ENCODE measurements around the gene FAM120A.

Gene FAM120A

GRCh38 chr9:93572636-93573515, 121.4 kb downstream of the FAM120A start:
- Histone ChIP-seq H3K27me3 (ENCODE audit: insufficient read depth, low read depth, severe bottlenecking) (no peaks in the 10 kb centered on the region), H3K4me3 (ENCODE audit: low read depth, low read length) (no peak overlapping the region), H3K36me3 (no peaks in the 10 kb centered on the region), H3K27ac (no peak overlapping the region), H3K9me3 (ENCODE audit: severe bottlenecking) (peaks cover 3% of the 10 kb centered on the region)
- no peak for TF ChIP-seq CTCF (IDR thresholded peaks at IDR 0.05; ENCODE audit: low read depth, low read length)
- no peak for DNase-seq

GRCh38 chr9:93573516-93573828, 122.0 kb downstream of the FAM120A start:
- TF ChIP-seq CTCF (IDR thresholded peaks at IDR 0.05; ENCODE audit: low read depth, low read length): no peak
- no peak overlapping the region for H3K4me3 ChIP-seq (ENCODE audit: low read depth, low read length)

GRCh38 chr9:93574091-93574899, 122.8 kb downstream of the FAM120A start:
- no peak overlapping the region for H3K27ac ChIP-seq
- H3K4me3 ChIP-seq (ENCODE audit: low read depth, low read length): no peak overlapping the region
- no peaks in the 10 kb centered on the region for H3K27me3 ChIP-seq (ENCODE audit: insufficient read depth, low read depth, severe bottlenecking)
- no peak for DNase-seq
- H3K9me3 ChIP-seq (ENCODE audit: severe bottlenecking): peaks cover 3% of the 10 kb centered on the region
- no peaks in the 10 kb centered on the region for H3K36me3 ChIP-seq
- TF ChIP-seq CTCF (IDR thresholded peaks at IDR 0.05; ENCODE audit: low read depth, low read length): no peak

More at GRCh38 chr9:93573516-93573828, 122.0 kb downstream of the FAM120A start:
- H3K27ac ChIP-seq: no peak overlapping the region
- no peaks in the 10 kb centered on the region for H3K36me3 ChIP-seq
- H3K27me3 ChIP-seq (ENCODE audit: insufficient read depth, low read depth, severe bottlenecking): no peaks in the 10 kb centered on the region
- DNase-seq: no peak
- H3K9me3 ChIP-seq (ENCODE audit: severe bottlenecking): peaks cover 3% of the 10 kb centered on the region

GRCh38 chr9:93574900-93575795, 123.7 kb downstream of the FAM120A start:
- DNase-seq: no peak
- H3K27me3 ChIP-seq (ENCODE audit: insufficient read depth, low read depth, severe bottlenecking): no peaks in the 10 kb centered on the region
- H3K36me3 ChIP-seq: no peaks in the 10 kb centered on the region; the same call in 1 of the 2 replicates
- H3K27ac ChIP-seq: peak overlapping the region; percentile 82
- no peak for TF ChIP-seq CTCF (IDR thresholded peaks at IDR 0.05; ENCODE audit: low read depth, low read length)
- peaks cover 3% of the 10 kb centered on the region for H3K9me3 ChIP-seq (ENCODE audit: severe bottlenecking)
- peak overlapping the region; percentile 62 for H3K4me3 ChIP-seq (ENCODE audit: low read depth, low read length)

- Histone ChIP-seq H3K27me3 (ENCODE audit: insufficient read depth, low read depth, severe bottlenecking) (no peaks in the 10 kb centered on the region), H3K9me3 (ENCODE audit: severe bottlenecking) (peaks cover 3% of the 10 kb centered on the region), H3K4me3 (ENCODE audit: low read depth, low read length) (peak overlapping the region; percentile 62), H3K36me3 (no peaks in the 10 kb centered on the region; the same call in 1 of the 2 replicates), H3K27ac (peak overlapping the region; percentile 82)
- no peak for TF ChIP-seq CTCF (IDR thresholded peaks at IDR 0.05; ENCODE audit: low read depth, low read length)
- DNase-seq: peak; percentile 37
Measured at GRCh38 chr9:93575796-93576257, 124.3 kb downstream of the FAM120A start.
